GM18951 (cell line): ENCODE results near the gene QSOX1.
"Not testable (repeated sequence)": the region's sequence is repeated elsewhere in the genome, so short reads cannot be mapped to it uniquely, and the experiment has no call there.

Source experiments
- POLR2A ChIP-seq: IDR thresholded peaks from 4 replicates; pipeline ENCODE4 v1.6.1; 2011; ENCODE audit warnings: mild to moderate bottlenecking; ENCODE audit not compliant: insufficient read length, insufficient read depth; ENCODE audit errors: extremely low read depth
- in situ Hi-C: fragments of 300-500 bp; cut with MboI; formaldehyde crosslinking; loops from one replicate; pipeline ENCODE4 v1.12.0; 2022; ENCODE audit warnings: low sequenced_read_pairs, mixed read lengths, inconsistent platforms; ENCODE audit not compliant: unreplicated experiment

Gene QSOX1

DNA sequence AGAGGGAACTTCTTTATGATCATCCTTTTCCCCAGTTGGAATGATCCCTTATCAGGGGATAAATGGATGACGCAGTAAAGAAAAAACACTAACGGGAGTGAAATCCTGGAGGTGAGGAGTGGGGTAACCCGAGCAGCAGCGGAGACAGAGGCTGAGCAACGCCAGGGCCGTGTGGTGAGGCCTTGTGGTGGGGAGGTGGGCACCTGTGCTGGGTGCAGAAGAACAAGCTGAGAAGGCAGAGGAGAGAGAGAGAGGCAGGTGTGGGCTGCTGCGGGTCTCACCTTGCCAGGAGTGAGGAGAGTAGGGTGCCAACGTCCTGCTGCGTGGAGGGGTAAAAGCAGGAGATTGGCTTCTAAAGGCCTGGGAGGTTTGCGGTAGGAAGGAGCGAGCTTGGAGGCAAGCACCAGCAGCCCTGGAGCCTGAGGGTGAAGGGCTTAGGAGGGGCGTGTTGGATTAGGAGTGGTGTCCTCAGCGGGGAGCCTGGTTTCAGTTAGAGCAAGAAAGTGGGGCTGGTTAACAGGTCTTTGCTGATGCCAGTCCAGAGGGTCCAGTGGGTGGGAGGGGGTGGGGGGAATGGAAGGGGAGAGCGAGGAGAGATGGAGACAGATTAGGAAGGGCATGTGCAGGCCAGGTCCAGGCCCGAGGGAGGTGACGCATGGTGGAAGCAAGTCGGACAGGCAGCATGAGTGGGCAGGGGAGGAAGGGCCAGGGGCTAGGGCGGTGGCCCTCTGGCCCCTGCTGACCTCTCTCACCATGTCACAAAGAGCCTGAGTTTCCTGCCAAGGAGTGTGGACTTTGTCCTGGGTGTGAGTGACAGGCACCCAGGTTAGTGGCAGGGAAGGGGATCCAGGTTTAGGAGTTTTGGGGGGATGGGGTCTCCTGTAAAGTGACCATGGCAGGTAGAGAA lies 38.7 kb downstream of the QSOX1 start:
- TF ChIP-seq POLR2A: no peak
- in situ Hi-C loops: loop anchor here (25.0 kb wide), 1 partner anchor 481 kb away; no protein-coding TSS in a partner anchor

DNA sequence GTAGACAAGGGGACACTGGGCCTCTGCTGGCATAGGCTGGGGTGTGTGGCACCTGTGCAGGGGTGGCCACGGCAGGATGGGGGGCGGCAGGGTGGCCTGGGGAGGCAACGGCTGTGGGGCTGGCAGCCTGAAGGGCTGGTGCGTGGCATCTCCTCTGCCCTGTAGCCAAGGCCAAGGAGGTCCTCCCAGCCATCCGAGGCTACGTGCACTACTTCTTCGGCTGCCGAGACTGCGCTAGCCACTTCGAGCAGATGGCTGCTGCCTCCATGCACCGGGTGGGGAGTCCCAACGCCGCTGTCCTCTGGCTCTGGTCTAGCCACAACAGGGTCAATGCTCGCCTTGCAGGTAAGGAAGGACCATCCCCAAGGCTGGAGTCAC lies 39.4 kb downstream of the QSOX1 start:
- in situ Hi-C loops: loop anchor here (25.0 kb wide), 1 partner anchor 482 kb away; no protein-coding TSS in a partner anchor
- no peak for TF ChIP-seq POLR2A

DNA sequence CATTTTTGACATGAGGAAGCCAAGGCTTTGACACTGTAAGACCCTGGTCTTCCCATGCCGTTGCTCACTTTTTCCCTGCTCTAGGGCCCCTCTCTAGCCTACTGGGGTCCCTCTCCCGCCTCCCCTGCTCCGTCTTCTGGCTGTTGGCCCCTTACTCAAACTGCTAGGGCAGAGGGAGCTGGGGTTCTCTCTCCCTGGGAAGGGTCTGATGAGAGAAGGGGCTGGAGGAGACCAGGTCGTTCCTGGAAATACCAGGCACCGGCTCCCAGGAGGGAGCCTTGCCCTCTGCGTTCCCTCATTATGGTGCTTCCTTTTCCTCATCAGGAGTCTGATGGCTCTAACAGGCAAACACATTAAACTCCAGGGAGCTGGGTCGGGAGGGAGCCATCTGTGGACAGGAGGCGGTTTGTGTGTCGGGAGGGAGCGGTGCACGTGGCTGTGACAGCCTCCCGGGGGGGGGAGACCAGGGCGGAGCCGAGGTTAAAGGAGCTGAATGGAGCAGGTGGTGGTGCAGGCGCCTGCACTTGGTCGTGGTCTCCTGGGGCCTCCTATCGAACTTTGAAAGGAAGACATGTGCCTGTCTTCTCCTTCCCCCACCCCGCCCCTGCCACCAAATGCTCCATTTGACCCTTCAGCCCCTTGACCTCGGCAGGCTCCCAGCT lies 40.0 kb downstream of the QSOX1 start:
- no peak for TF ChIP-seq POLR2A
- in situ Hi-C loops: loop anchor here (25.0 kb wide), 1 partner anchor 482 kb away; no protein-coding TSS in a partner anchor

DNA sequence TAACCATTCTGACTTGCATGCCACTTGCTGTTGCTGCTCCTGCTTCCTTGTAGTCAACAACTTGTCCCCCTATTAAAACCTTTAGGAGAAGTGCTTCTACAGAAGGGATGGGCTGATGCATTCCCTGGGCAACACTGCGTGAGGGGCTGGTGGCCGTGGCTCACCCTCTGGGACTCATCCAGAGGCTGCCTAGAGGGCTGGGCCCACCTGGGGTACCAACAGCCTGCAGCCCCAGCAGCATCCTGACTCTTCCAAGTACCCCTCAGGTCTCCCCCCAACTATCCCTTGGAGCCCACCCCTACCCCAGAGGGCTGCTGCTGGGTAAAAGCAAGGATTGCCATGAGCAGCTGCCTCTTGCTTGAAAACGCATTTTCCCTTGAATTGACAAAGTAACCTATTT lies 40.7 kb downstream of the QSOX1 start:
- in situ Hi-C loops: loop anchor here (25.0 kb wide), 1 partner anchor 483 kb away; no protein-coding TSS in a partner anchor
- no peak for TF ChIP-seq POLR2A

DNA sequence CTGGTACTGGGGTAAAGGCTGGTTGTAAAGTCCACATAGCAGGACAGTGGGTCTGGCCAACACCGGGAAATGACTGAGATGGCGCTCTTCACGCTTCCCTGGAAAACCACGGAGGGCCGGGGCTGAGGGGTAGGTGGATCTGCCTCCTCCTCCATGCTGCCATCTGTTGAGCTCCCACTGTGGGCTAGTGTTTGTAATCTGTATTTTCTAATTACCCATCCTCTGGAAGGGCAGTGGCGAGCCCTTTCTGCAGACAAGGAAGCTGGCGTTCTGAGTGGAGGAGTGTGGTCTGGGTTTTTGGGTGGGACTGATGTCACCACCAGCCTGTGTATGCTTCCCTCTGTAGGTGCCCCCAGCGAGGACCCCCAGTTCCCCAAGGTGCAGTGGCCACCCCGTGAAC lies 41.2 kb downstream of the QSOX1 start:
- no peak for TF ChIP-seq POLR2A
- in situ Hi-C loops: loop anchor here (25.0 kb wide), 1 partner anchor 484 kb away; no protein-coding TSS in a partner anchor

DNA sequence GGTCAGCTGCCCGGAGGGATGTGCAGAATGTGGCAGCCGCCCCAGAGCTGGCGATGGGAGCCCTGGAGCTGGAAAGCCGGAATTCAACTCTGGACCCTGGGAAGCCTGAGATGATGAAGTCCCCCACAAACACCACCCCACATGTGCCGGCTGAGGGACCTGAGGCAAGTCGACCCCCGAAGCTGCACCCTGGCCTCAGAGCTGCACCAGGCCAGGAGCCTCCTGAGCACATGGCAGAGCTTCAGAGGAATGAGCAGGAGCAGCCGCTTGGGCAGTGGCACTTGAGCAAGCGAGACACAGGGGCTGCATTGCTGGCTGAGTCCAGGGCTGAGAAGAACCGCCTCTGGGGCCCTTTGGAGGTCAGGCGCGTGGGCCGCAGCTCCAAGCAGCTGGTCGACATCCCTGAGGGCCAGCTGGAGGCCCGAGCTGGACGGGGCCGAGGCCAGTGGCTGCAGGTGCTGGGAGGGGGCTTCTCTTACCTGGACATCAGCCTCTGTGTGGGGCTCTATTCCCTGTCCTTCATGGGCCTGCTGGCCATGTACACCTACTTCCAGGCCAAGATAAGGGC lies 41.9 kb downstream of the QSOX1 start:
- in situ Hi-C loops: loop anchor here (25.0 kb wide), 1 partner anchor 484 kb away; no protein-coding TSS in a partner anchor
- no peak for TF ChIP-seq POLR2A

DNA sequence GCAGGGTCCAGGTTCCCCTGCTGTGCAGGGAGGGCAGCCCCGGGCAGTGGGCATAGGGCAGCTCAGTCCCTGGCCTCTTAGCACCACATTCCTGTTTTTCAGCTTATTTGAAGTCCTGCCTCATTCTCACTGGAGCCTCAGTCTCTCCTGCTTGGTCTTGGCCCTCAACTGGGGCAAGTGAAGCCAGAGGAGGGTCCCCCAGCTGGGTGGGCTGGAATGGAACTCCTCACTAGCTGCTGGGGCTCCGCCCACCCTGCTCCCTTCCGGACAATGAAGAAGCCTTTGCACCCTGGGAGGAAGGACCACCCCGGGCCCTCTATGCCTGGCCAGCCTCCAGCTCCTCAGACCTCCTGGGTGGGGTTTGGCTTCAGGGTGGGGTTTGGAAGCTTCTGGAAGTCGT lies 42.6 kb downstream of the QSOX1 start:
- in situ Hi-C loops: loop anchor here (25.0 kb wide), 1 partner anchor 485 kb away; no protein-coding TSS in a partner anchor
- no peak for TF ChIP-seq POLR2A

DNA sequence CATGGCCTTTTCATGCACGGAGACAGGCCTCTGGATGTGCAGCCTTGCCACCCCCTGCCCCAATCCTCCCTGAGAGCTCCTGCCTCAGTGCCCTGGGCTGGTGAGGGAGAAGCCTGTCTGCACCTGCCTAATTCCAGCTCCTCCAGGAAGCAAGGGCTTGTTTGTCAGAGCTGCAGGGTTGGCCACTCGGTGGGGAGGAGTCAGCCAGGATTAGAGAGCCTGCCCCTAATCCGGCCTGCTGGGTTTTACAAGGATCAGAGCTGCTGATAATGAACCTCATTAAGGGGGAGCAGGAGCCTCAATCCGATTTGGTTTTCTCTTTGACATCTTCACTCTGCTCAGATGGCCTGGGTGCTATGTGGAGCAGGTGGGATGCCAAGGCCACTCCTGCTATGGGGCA lies 43.5 kb downstream of the QSOX1 start:
- in situ Hi-C loops: loop anchor here (25.0 kb wide), 1 partner anchor 486 kb away; no protein-coding TSS in a partner anchor
- no peak for TF ChIP-seq POLR2A

DNA sequence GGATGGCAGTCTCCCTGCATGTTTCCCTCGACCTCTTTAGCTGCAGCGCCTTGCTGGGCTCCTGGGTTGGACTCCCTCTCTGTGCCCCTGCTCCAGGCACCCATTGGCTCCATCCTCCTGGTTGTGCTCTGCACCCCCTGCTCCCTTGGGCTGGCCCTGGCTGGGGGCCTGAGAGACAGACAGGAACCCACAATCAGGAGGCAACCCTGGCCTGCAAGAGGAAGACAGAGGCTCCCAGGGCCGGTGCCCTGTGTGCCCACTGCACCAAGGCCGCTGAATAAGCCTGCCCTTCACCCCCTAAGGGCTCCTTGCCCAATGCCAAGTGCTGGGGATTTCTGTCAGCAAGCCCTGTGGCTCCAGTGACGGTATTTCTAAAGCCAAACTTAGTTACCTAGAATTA lies 43.9 kb downstream of the QSOX1 start:
- in situ Hi-C loops: loop anchor here (25.0 kb wide), 1 partner anchor 486 kb away; no protein-coding TSS in a partner anchor
- no peak for TF ChIP-seq POLR2A

DNA sequence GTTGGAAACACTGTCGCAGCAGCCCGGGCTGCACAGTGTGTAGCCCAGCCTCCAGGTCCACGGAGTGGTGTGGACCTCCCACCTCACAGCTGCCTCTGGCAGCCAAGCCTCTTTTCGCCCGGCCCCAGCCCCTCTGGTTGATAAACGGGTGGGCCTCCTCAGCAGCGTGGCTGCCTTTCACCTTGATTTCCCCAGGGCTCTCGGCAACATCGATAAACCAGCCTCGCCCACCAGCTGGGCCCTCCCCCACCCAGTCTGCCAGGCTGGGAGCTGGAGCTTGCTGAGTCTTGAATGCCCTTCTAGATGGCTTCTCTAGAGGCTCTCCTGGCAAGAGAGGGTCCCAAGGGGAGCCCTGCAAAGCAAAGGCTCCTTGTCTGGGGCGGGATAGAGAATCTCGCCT lies 44.3 kb downstream of the QSOX1 start:
- in situ Hi-C loops: loop anchor here (25.0 kb wide), 1 partner anchor 487 kb away; no protein-coding TSS in a partner anchor
- TF ChIP-seq POLR2A: no peak

DNA sequence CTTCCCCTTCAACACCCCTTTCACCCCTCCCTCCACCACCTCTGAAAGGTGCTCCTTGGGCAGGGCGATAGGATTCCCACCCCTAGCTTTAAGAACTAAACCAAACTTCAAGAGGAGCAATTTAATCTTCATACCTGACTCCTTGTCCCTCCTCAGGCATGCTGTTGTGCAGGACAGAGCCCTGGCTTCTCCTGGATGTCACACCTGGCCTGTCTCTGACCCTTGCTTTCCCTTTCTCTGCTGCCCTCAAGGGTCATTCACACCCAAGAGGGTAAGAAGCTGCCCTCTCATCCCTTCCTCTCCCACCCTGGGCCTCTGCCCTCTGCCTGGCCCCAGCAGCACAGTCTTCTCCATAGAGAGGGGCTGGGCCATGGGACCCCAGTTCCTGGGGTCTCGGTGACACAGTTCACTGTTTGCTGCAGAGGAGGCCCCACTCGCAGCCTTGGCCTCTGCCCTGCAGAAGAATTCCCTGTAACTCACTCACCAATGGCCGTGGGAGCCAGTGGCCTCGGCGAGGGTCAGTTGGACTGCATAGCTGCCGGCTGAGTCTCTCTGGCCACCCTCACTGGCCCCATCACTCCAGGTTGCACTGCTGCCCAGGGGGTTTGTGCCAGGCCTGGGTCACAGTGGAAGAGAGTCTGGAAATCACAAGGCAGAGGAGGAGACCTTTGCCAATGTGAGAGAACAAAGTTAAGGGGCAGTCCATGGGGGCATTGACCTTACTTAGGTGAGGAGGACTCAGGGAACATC lies 47.0 kb downstream of the QSOX1 start:
- in situ Hi-C loops: no loop called here
- TF ChIP-seq POLR2A: no peak

DNA sequence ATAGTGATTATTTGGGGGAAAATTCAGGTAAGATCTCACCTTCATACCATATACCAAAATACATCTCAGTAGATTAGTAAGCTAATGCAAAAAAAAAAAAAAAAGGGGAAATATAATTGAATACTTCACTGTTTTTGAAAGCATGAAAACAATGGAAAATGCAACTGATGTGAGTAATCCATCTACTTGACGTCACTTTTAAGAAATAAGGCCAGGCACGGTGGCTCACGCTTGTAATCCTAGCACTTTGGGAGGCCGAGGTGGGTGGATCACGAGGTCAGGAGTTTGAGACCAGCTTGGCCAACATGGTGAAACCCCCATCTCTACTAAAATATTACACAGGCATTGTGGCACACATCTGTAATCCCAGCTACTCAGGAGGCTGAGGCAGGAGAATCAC lies 47.9 kb downstream of the QSOX1 start:
- in situ Hi-C loops: not testable (repeated sequence)

DNA sequence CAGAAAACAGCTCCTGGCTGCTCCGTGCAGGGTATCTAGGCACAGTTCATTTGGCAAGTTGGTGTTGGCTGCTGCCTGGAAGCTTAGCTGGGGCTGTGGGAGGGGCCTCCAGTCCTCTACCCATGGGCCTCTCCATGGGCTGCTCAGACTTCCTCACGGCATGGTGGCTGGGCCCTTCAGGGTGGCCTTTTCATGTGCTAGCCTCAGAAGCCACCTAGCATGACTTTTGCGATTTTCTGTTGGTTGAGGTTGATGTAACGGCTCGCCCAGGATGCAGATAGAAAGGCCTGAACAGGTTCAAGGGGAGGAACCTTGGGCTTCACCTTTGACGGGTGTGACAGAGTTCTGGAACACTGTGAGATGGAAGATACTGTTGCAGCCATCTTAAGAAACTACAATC lies 49.6 kb downstream of the QSOX1 start:
- no peak for TF ChIP-seq POLR2A
- in situ Hi-C loops: no loop called here

DNA sequence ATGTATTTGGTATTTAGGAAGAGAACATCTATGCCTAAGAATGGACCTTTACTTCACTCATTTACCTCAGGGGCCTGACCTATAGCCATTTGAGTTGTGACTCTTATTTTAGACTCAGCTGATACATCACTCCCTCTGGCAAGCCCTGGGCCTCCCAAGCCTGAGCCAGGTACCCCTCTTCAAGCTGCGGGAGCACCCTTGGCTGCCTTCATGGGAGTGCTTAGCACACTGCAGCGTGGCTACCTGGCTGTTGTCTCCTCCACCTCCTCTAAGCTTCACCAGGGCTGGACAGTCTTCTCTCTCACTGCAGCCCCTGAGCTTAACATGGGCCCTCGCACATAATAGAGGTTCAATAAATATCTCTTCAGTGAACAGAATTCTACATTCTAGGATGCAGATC lies 51.9 kb downstream of the QSOX1 start:
- TF ChIP-seq POLR2A: no peak
- in situ Hi-C loops: no loop called here
